HEK293 (cell line): Measurements from ENCODE around the gene PTPN11.

Source experiments
- CTCF ChIP-seq: fragments of 450-650 bp; formaldehyde crosslinking; IDR thresholded peaks from 2 replicates; pipeline ENCODE4 v1.5.1; 2016; ENCODE audit warnings: missing biosample characterization, missing genetic modification characterization
- OVOL3 ChIP-seq: fragments of 450-650 bp; formaldehyde crosslinking; IDR thresholded peaks from 2 replicates; pipeline ENCODE4 v1.5.1; 2016; ENCODE audit warnings: missing biosample characterization, missing genetic modification characterization
- ZNF138 ChIP-seq: fragments of 450-650 bp; formaldehyde crosslinking; IDR thresholded peaks from 2 replicates; pipeline ENCODE4 v1.5.1; 2016; ENCODE audit warnings: missing biosample characterization, missing genetic modification characterization, borderline replicate concordance
- ZNF157 ChIP-seq: fragments of 450-650 bp; formaldehyde crosslinking; IDR thresholded peaks from 2 replicates; pipeline ENCODE4 v1.5.1; 2016; ENCODE audit warnings: missing biosample characterization, missing genetic modification characterization
- ZNF19 ChIP-seq: fragments of 450-650 bp; formaldehyde crosslinking; IDR thresholded peaks from 2 replicates; pipeline ENCODE4; 2016; ENCODE audit warnings: missing biosample characterization, missing genetic modification characterization, low read depth
- ZNF549 ChIP-seq: fragments of 450-650 bp; IDR thresholded peaks from 2 replicates; pipeline ENCODE4 v1.5.1; 2018; ENCODE audit warnings: missing biosample characterization, missing genetic modification characterization, mild to moderate bottlenecking, inconsistent platforms, moderate library complexity
- ZNF555 ChIP-seq: fragments of 450-650 bp; formaldehyde crosslinking; conservative IDR thresholded peaks from 2 replicates; pipeline ENCODE4 v1.5.1; 2017; ENCODE audit warnings: missing biosample characterization, mild to moderate bottlenecking, missing genetic modification characterization, inconsistent platforms
- ZNF660 ChIP-seq: fragments of 450-650 bp; IDR thresholded peaks from 2 replicates; pipeline ENCODE4 v1.5.1; 2018; ENCODE audit warnings: missing biosample characterization, mild to moderate bottlenecking, missing genetic modification characterization
- ZNF777 ChIP-seq: fragments of 450-650 bp; formaldehyde crosslinking; IDR thresholded peaks from 2 replicates; pipeline ENCODE4 v1.5.1; 2017; ENCODE audit warnings: missing biosample characterization, missing genetic modification characterization, borderline replicate concordance

GRCh38 chr12:112374166-112374740 lies 44.5 kb upstream of the PTPN11 start:
- TF ChIP-seq ZNF777 (tag by site-specific recombination) (no peak), ZNF555 (no peak), ZNF19 (no peak), CTCF (tag by site-specific recombination) (no peak), ZNF549 (tag by site-specific recombination) (no peak), ZNF138 (tag by site-specific recombination) (no peak), ZNF157 (no peak), ZNF660 (tag by site-specific recombination) (no peak), OVOL3 (tag by site-specific recombination) (no peak)
